ENCODE measurements around the gene ATXN1. TPM values are rescaled to one million over a fixed set of nuclear protein-coding genes. Genes with fewer than 3 reads are reported as not detected.

ATXN1 gene
- polyA plus RNA-seq, 1 donor: 14.7 TPM

GRCh38 chr6:16698162-16698533 is 63.1 kb downstream of the ATXN1 start:
- DNase-seq (ENCODE audit: low read depth): no peak

DNA sequence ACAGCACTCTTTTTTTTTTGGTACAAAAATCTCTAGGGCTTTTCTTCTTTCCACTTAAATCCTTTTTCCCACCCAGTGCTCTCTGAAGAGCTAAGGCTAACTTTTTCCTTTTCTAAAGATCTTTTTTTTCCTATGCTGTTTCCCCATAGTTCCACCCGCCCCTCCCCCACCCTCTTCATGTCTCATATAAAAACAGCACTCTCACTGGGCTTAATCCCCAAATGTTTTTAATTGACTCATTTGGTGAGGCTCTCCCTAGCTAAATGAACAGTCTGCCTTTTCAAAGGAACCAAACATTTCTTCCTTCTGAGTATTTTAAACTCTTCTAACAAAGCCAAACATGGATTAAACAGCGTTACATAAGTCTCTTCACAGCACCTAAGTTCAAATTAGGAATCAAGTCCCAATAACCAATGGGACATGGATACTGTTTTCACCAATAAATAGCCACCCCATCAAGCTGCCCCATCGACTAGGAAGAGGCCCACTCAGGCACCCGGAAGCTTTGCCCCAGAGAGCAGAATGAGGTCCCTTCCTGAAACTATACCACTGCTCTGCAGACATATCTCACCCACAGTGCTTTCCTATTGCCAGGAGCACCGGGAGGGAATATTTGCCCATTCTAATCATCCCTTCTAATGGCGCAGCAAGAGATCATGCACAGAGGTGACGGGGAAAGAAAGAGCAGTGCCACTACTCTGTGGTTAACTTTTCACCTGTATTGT is 63.7 kb downstream of the ATXN1 start:
- DNase-seq (ENCODE audit: low read depth): no peak

DNA sequence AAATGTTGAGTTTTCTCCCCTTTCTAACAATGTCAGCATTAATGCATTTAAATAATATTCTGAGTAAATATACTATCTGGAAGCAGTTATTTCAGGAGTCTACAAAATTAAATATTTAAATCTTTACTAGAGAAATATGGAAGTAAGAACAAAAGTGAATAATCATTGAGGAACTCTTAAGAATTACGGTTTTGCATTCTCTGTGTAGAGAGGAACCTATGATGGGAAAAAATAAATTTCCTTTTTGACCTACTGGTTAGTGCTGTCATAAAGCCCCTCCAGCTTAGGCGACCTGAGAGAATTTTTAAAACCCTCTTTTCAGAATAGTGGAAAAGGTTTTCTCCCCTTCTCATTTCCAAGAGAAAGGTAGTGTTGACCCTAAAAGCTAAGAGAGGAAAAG is 64.8 kb downstream of the ATXN1 start:
- DNase-seq (ENCODE audit: low read depth): no peak

GRCh38 chr6:16694781-16695578 is 66.3 kb downstream of the ATXN1 start:
- DNase-seq (ENCODE audit: low read depth): no peak

DNA sequence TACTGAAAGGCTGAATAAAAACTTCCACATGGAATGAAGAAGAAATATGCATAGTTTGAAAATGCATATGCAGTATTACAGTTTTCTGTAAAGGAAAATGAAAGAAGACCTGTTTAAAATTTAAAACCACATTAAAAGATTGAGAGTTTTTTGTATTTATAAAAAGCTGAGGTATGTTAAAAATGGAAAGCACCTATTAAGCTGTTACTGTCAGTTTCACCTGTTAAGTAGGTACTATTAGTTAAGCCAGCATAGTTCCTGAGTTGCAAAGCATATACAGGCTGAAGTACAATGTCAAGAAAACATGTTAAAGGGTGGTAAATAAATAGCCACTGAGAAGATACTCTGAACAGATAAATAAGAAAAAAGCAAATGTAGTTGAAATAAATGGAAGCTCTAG is 69.9 kb downstream of the ATXN1 start:
- DNase-seq (ENCODE audit: low read depth): no peak

- DNase-seq (ENCODE audit: low read depth): no peak
Measured at GRCh38 chr6:16690608-16691142, 70.6 kb downstream of the ATXN1 start.

DNA sequence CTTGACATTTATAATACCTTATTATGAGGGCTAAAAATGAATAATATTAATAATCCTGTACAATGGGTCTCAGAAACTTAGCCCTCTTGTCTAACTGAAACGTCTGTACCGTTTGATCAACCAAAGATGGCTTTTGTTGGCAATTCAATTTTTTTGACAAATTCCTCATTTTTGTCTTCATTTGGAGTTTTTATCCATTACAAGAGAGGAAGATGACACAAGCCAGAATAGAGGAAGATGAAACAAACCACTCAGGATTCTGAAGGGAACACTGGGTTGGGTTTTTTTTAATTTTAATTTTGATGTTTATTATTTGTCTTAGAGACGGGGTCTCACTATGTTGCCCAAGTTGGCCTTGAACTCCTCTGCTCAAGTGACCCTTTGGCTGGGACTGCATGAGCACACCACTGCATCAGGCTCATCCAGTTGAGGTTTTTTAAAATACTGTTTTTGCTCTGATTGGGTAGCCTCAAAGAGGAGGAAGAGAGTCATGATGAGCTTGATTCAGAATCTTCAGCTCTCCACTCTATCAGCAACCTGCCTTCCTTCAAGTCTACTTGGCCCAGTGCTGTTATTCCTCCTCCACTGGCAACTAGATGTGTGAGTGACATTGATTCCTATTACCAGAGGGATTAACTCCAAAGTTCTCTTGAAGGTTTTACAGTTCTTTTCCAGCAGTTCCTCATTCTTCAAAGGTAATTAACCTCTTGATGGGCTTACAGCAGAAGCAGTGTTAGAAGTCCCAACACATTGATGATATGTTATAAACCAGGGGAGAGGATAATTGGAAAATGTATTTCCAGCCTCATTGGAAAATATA is 71.3 kb downstream of the ATXN1 start:
- no peak for DNase-seq (ENCODE audit: low read depth)

DNA sequence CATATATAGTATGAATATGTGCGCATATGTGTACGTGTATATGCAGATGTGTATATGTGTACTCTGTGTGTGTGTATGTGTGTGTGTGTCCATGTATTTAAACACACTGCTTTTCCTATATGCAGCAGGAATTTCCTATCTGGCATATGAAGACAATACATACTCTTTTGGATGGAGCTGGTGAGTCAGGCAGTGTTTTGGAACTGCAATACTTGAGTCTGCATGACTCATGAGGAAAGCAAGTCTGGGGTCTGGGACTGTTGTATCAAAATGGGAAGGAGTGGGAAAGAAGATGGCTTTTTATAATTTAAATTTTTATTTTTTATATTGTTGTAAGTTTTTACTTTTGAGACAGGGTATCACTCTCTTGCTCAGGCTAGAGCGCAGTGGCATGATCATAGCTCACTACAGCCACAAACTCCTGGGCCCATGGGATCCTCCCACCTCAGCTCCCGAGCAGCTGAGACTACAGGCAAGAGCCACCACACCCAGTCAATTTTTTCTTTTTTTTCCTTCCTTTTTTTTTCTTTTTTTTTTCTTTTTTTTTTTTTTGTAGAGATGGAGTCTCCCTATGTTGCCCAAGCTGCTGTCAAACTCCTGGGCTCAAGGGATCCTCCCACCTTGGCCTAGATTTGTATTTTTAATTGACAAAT is 72.2 kb downstream of the ATXN1 start:
- no peak for DNase-seq (ENCODE audit: low read depth)

DNA sequence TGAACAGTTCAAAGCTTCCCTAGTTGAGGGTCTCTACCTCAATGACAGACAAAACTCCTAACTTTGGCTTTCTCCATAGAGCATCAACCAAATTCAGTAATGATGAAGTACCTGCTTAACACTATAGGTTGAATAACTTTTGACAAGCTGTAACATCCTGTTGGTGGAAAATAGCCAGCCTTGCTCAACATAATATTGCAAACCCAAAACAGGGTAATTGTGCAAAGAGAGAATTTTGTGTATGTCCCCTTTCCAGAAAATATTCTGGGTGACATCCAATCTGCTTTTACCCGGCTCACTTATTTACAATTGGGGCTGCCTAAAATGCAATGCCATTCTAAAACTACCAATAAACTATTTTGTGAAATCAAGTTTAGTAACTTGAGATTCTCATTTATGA is 72.8 kb downstream of the ATXN1 start:
- DNase-seq (ENCODE audit: low read depth): no peak

DNA sequence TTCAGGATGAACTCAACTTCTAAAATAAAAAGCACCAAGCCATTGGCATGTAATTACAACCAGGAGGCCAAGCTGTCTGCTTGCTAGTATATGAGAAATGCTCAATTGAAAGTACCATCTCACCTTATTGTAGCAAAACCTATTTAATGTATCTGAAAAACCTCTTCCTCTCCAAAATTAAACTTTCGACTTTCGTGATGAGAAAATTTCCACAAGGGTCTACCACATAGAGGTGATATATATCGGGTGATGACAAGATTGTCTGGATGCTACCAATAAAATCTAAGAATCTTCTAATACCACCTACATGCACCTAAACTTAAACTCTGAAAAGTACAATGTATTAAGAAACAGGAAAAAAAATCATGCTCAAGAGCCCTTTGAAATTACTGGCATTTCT is 74.2 kb downstream of the ATXN1 start:
- no peak for DNase-seq (ENCODE audit: low read depth)

GRCh38 chr6:16684896-16685554 is 76.2 kb downstream of the ATXN1 start:
- no peak for DNase-seq (ENCODE audit: low read depth)

- no peak for DNase-seq (ENCODE audit: low read depth)
Measured at GRCh38 chr6:16684195-16684689, 77.0 kb downstream of the ATXN1 start.

DNA sequence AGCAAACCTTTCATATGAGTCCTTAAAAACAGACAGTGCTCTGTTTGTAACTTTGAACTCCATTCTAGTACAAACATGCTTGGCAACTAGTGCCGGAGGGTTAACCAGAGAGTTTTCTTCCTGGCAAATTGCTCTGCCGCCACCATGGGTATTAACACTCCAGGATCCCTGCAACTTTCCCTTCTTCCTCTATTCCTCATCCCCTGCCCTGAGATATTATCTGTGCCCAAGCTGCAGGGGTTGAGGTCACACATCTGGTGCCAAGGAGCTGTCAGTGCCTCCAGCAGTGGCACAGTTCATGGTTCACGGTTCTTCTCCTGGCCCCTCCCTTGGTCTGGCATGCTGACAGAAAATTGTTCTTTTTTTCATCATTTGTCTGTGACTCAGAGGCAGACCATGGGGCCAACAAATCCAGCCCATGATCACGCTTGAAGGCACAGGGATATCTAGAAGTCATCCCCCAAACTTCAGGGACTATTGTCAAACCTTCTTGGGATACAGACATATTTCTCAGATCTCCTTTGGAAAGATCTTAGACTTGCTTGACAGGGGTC is 77.5 kb downstream of the ATXN1 start:
- DNase-seq (ENCODE audit: low read depth): no peak

DNA sequence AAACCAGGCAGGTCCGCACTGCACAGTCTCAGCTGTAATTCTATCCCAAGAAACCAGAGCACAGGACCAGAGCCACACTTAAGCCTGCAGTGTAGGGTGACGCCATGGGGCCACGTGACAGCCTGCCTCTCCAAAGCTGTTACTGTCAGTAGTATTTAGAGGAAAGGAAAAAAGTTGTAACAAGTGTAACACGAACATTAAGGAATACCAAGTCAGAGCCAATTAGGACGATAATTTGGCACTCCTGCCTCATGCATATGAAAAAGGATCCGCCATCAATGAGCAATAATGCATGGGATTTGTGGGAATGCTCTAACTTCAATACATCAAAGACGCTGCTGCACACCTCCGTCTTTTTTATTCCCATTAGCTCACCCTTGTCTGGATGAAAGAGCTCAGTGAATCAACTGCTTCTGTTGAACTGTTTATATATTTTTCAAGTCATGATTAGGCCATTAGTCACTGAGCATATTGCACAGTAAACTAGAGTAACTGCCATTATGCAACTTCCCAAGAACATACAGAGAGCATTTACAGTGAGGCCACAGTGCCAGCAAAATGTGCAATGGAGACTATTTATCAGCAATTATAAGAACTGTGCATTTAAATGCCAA is 79.9 kb downstream of the ATXN1 start:
- DNase-seq (ENCODE audit: low read depth): no peak

GRCh38 chr6:16679050-16679449 is 82.2 kb downstream of the ATXN1 start:
- no peak for DNase-seq (ENCODE audit: low read depth)

GRCh38 chr6:16677458-16677857 is 83.8 kb downstream of the ATXN1 start:
- no peak for DNase-seq (ENCODE audit: low read depth)

GRCh38 chr6:16676978-16677377 is 84.3 kb downstream of the ATXN1 start:
- DNase-seq (ENCODE audit: low read depth): no peak

GRCh38 chr6:16676376-16676775 is 84.9 kb downstream of the ATXN1 start:
- no peak for DNase-seq (ENCODE audit: low read depth)

- peak; percentile 19 for DNase-seq (ENCODE audit: low read depth)
Measured at GRCh38 chr6:16674801-16675392, 86.4 kb downstream of the ATXN1 start.
